ENCODE data around the gene TRMT61B. TPM values are rescaled to one million over a fixed set of nuclear protein-coding genes. Genes with fewer than 3 reads are reported as not detected.

The TRMT61B gene
- polyA plus RNA-seq (ENCODE audit: insufficient read length): 11.0 TPM

- peak; percentile 94 for DNase-seq (ENCODE audit: low read depth)
These were observed at the start of gene TRMT61B for GRCh38 chr2:28870146-28870891. Gene TRMT61B (minus strand): TSS chr2:28870309. CDS start chr2:28870277, 32 bp downstream.

GRCh38 chr2:28915939-28916338, 45.8 kb upstream of the TRMT61B start:
- no peak for DNase-seq (ENCODE audit: low read depth)

GRCh38 chr2:28909655-28910353, 39.7 kb upstream of the TRMT61B start:
- no peak for DNase-seq (ENCODE audit: low read depth)

GRCh38 chr2:28908172-28908571, 38.1 kb upstream of the TRMT61B start:
- no peak for DNase-seq (ENCODE audit: low read depth)

GRCh38 chr2:28906821-28907220, 36.7 kb upstream of the TRMT61B start:
- DNase-seq (ENCODE audit: low read depth): no peak

- DNase-seq (ENCODE audit: low read depth): no peak
These were observed 36.3 kb upstream of the TRMT61B start for GRCh38 chr2:28906376-28906775.

GRCh38 chr2:28905533-28905932, 35.4 kb upstream of the TRMT61B start:
- DNase-seq (ENCODE audit: low read depth): no peak

GRCh38 chr2:28904802-28905457, 34.8 kb upstream of the TRMT61B start:
- DNase-seq (ENCODE audit: low read depth): no peak

GRCh38 chr2:28904295-28904694, 34.2 kb upstream of the TRMT61B start:
- DNase-seq (ENCODE audit: low read depth): no peak

GRCh38 chr2:28902584-28902983, 32.5 kb upstream of the TRMT61B start:
- DNase-seq (ENCODE audit: low read depth): no peak

- DNase-seq (ENCODE audit: low read depth): no peak
These were observed 31.7 kb upstream of the TRMT61B start for GRCh38 chr2:28901841-28902240.

- no peak for DNase-seq (ENCODE audit: low read depth)
These were observed 31.1 kb upstream of the TRMT61B start for GRCh38 chr2:28901202-28901601.

- DNase-seq (ENCODE audit: low read depth): no peak
These were observed 27.9 kb upstream of the TRMT61B start for GRCh38 chr2:28898048-28898447.

GRCh38 chr2:28896906-28897305, 26.8 kb upstream of the TRMT61B start:
- DNase-seq (ENCODE audit: low read depth): no peak

- no peak for DNase-seq (ENCODE audit: low read depth)
These were observed 25.2 kb upstream of the TRMT61B start for GRCh38 chr2:28895189-28895893.

GRCh38 chr2:28894470-28895188, 24.5 kb upstream of the TRMT61B start, which contains the start of gene WDR43:
Gene WDR43 (plus strand): TSS chr2:28894667. CDS start chr2:28894699, 32 bp downstream.
- peak; percentile 97 for DNase-seq (ENCODE audit: low read depth)

GRCh38 chr2:28893488-28893887, 23.4 kb upstream of the TRMT61B start:
- no peak for DNase-seq (ENCODE audit: low read depth)

GRCh38 chr2:28880193-28880592, 10.1 kb upstream of the TRMT61B start:
- DNase-seq (ENCODE audit: low read depth): no peak

- no peak for DNase-seq (ENCODE audit: low read depth)
These were observed 1.5 kb upstream of the TRMT61B start for GRCh38 chr2:28871620-28872019.

- DNase-seq (ENCODE audit: low read depth): no peak
These were observed 489 bp downstream of the TRMT61B start for GRCh38 chr2:28869494-28870145.

- no peak for DNase-seq (ENCODE audit: low read depth)
These were observed 1.5 kb downstream of the TRMT61B start for GRCh38 chr2:28868611-28869010.
